Vagina (tissue), 2 donors: Measurements from ENCODE around the gene EXD2.

Source experiments
- CTCF ChIP-seq, 3 experiments: fragments of 450-650 bp in 2 of 3; fragments of 200-600 bp in 1 of 3; sonication (generic) in 1 of 3; IDR thresholded peaks; one replicate each; pipeline ENCODE4 v1.5.1; 2017 to 2019; ENCODE audit warnings: antibody characterized with exemption in 3 of 3, mild to moderate bottlenecking in 2 of 3, moderate library complexity in 2 of 3
- POLR2A ChIP-seq, 2 donors: fragments of 450-650 bp; IDR thresholded peaks; one replicate each; pipeline ENCODE4 v1.6.1; 2017; ENCODE audit warnings: antibody characterized with exemption in 2 of 2, mild to moderate bottlenecking in 2 of 2, moderate library complexity in 2 of 2
- POLR2AphosphoS5 ChIP-seq, 2 donors: sonication (generic); formaldehyde crosslinking; IDR thresholded peaks; one replicate each; pipeline ENCODE4 v1.9.0; 2017; ENCODE audit warnings: antibody characterized with exemption in 2 of 2, mild to moderate bottlenecking in 2 of 2, low read depth in 1 of 2; ENCODE audit not compliant: insufficient read depth in 1 of 2

GRCh38 chr14:69284170-69284569 lies 92.9 kb downstream of the EXD2 start:
- no peak for TF ChIP-seq CTCF (IDR thresholded peaks at IDR 0.05)
- no peak for TF ChIP-seq POLR2A (IDR thresholded peaks at IDR 0.05)
- TF ChIP-seq POLR2AphosphoS5 (IDR thresholded peaks at IDR 0.05; ENCODE audit: insufficient read depth in 1 of 2, low read depth in 1 of 2), result no peak
